ENCODE results near the gene SRSF2.
"Not testable (repeated sequence)": the region's sequence is repeated elsewhere in the genome, so short reads cannot be mapped to it uniquely, and the experiment has no call there.

The SRSF2 gene

GRCh38 chr17:76752006-76752405 lies 14.9 kb upstream of the SRSF2 start:
- Histone ChIP-seq H3K4me3 (ENCODE audit: low read depth, low read length) (no peak overlapping the region), H3K27ac (no peak overlapping the region), H3K9me3 (ENCODE audit: severe bottlenecking) (no peaks in the 10 kb centered on the region), H3K36me3 (peaks cover 46% of the 10 kb centered on the region), H3K27me3 (ENCODE audit: insufficient read depth, low read depth, severe bottlenecking) (no peaks in the 10 kb centered on the region)
- TF ChIP-seq, protein P1, sequence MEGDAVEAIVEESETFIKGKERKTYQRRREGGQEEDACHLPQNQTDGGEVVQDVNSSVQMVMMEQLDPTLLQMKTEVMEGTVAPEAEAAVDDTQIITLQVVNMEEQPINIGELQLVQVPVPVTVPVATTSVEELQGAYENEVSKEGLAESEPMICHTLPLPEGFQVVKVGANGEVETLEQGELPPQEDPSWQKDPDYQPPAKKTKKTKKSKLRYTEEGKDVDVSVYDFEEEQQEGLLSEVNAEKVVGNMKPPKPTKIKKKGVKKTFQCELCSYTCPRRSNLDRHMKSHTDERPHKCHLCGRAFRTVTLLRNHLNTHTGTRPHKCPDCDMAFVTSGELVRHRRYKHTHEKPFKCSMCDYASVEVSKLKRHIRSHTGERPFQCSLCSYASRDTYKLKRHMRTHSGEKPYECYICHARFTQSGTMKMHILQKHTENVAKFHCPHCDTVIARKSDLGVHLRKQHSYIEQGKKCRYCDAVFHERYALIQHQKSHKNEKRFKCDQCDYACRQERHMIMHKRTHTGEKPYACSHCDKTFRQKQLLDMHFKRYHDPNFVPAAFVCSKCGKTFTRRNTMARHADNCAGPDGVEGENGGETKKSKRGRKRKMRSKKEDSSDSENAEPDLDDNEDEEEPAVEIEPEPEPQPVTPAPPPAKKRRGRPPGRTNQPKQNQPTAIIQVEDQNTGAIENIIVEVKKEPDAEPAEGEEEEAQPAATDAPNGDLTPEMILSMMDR (IDR thresholded peaks at IDR 0.05; ENCODE audit: low read depth, low read length): no peak
- no peak for DNase-seq

DNA sequence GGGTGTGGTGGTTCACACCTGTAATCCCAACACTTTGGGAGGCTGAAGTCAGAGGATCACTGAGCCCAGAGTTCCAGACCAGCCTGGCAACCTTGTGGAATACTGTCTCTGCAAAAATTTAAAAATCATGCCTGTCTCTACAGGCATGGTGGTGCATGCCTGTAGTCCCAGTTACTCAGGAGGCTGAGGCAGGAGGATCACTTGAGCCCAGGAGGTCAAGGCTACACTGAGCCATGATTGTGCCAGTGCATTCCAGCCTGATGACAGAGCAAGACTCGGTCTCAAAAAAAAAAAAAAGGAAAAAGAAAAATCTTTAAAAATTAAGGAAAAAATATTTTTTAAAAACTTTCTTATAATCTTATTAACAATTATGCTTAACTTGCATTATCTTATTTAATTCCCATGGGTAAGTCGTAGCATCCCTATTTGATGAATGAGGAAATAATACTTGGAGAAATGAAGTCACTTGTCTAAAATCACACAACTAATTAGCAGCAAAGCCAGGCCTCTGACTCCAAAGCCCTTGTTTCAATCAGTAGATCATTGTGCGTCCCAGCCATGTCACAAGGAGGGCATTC lies 14.4 kb upstream of the SRSF2 start:
- no peak for DNase-seq
- Histone ChIP-seq H3K9me3 (ENCODE audit: severe bottlenecking) (no peaks in the 10 kb centered on the region), H3K4me3 (ENCODE audit: low read depth, low read length) (no peak overlapping the region), H3K27me3 (ENCODE audit: insufficient read depth, low read depth, severe bottlenecking) (no peaks in the 10 kb centered on the region), H3K36me3 (peaks cover 46% of the 10 kb centered on the region), H3K27ac (no peak overlapping the region)
- TF ChIP-seq, protein P1 (IDR thresholded peaks at IDR 0.05; ENCODE audit: low read depth, low read length): no peak

- DNase-seq: no peak
- Histone ChIP-seq H3K27me3 (ENCODE audit: insufficient read depth, low read depth, severe bottlenecking) (no peaks in the 10 kb centered on the region), H3K9me3 (ENCODE audit: severe bottlenecking) (no peaks in the 10 kb centered on the region), H3K27ac (no peak overlapping the region), H3K4me3 (ENCODE audit: low read depth, low read length) (no peak overlapping the region), H3K36me3 (peaks cover 52% of the 10 kb centered on the region)
- TF ChIP-seq, protein P1 (IDR thresholded peaks at IDR 0.05; ENCODE audit: low read depth, low read length): no peak
Observed at GRCh38 chr17:76748657-76749056, 11.5 kb upstream of the SRSF2 start.

DNA sequence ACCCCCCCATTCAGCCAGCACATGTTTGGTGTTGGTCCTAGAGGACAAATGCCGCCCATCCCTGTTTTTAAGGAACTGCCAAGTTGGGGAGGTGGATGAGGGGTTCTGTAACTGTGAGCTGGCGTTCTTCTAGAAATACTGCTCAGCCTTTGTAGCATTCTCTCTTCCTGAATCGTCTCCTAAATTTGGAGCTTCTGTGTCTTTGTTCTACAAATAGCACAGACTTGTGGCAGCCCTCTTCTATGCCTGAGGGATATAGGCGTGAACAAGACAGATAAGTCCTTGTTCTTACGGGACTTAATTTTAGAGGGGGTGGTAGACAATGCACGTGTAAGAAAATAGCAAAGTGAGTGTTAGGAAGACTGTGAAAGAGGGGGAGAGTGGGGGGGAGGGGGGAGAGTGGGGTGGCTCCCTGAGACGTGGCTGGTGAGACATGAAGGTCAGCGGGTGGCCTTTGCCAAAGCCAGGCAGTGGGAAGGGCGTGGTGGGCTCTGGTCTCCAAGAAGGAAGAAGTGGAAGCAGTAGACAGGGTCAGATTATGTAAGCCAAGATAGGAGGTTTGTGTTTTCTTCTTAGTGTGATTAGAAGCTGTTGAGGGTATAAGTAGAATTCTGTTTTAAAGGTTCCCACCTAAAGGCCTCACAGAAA lies 10.7 kb upstream of the SRSF2 start:
- H3K27ac ChIP-seq: no peak overlapping the region
- H3K9me3 ChIP-seq (ENCODE audit: severe bottlenecking): no peaks in the 10 kb centered on the region
- no peak overlapping the region for H3K4me3 ChIP-seq (ENCODE audit: low read depth, low read length)
- no peaks in the 10 kb centered on the region for H3K27me3 ChIP-seq (ENCODE audit: insufficient read depth, low read depth, severe bottlenecking)
- TF ChIP-seq, protein P1 (IDR thresholded peaks at IDR 0.05; ENCODE audit: low read depth, low read length): no peak
- DNase-seq: no peak
- peaks cover 59% of the 10 kb centered on the region for H3K36me3 ChIP-seq

DNA sequence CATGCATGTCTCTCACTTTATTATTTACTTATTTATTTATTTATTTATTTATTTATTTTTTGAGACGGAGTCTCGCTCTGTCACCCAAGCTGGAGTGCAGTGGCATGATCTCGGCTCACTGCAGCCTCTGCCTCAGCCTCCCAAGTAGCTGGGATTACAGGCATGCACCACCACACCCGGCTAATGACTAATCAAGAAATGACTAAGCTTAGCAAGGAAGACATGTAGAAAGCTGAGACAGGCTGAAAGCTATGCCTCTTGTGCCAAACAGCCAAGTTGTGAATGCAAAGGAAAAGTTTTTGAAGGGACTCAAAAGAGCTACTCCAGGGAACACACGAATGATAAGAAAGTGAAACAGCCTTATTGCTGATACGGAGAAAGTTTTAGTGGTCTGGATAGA lies 8.7 kb upstream of the SRSF2 start:
- not testable (repeated sequence) for H3K9me3 ChIP-seq (ENCODE audit: severe bottlenecking); H3K27me3 ChIP-seq (ENCODE audit: insufficient read depth, low read depth, severe bottlenecking); DNase-seq; H3K4me3 ChIP-seq (ENCODE audit: low read depth, low read length); H3K27ac ChIP-seq
- H3K36me3 ChIP-seq: peaks cover 75% of the 10 kb centered on the region

DNA sequence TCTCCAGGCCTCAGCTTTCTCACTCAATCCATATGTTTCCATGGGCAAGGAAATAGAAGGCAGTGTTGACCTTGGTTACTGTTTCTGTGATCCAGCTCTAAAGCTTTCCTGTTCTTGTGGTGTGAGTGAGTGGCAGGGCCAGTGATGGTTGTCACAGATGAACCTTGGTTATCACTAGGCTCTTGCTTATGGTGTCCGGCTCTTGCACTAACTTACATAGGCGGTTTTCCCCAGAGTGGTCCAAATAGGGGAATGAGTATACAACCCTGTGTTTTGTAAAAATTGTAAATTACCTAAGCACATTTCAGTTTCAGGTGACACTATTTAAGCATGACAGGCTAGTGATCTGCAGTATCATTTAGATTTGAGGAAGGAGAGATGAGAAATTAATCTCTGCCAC lies 7.6 kb upstream of the SRSF2 start:
- H3K27ac ChIP-seq: no peak overlapping the region
- no peak overlapping the region for H3K4me3 ChIP-seq (ENCODE audit: low read depth, low read length)
- TF ChIP-seq, protein P1 (IDR thresholded peaks at IDR 0.05; ENCODE audit: low read depth, low read length): no peak
- H3K36me3 ChIP-seq: peaks cover 72% of the 10 kb centered on the region
- H3K9me3 ChIP-seq (ENCODE audit: severe bottlenecking): no peaks in the 10 kb centered on the region
- no peak for DNase-seq
- H3K27me3 ChIP-seq (ENCODE audit: insufficient read depth, low read depth, severe bottlenecking): no peaks in the 10 kb centered on the region
